ENCODE results near the gene PROM2. TPM values are rescaled to one million over a fixed set of nuclear protein-coding genes. Genes with fewer than 3 reads are reported as not detected.

The PROM2 gene, protein sequence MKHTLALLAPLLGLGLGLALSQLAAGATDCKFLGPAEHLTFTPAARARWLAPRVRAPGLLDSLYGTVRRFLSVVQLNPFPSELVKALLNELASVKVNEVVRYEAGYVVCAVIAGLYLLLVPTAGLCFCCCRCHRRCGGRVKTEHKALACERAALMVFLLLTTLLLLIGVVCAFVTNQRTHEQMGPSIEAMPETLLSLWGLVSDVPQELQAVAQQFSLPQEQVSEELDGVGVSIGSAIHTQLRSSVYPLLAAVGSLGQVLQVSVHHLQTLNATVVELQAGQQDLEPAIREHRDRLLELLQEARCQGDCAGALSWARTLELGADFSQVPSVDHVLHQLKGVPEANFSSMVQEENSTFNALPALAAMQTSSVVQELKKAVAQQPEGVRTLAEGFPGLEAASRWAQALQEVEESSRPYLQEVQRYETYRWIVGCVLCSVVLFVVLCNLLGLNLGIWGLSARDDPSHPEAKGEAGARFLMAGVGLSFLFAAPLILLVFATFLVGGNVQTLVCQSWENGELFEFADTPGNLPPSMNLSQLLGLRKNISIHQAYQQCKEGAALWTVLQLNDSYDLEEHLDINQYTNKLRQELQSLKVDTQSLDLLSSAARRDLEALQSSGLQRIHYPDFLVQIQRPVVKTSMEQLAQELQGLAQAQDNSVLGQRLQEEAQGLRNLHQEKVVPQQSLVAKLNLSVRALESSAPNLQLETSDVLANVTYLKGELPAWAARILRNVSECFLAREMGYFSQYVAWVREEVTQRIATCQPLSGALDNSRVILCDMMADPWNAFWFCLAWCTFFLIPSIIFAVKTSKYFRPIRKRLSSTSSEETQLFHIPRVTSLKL
- 0.02 TPM in 2 of 5 replicates, not detected in the others for total RNA-seq (2022; extraction: Qiagen RNA extraction)

DNA sequence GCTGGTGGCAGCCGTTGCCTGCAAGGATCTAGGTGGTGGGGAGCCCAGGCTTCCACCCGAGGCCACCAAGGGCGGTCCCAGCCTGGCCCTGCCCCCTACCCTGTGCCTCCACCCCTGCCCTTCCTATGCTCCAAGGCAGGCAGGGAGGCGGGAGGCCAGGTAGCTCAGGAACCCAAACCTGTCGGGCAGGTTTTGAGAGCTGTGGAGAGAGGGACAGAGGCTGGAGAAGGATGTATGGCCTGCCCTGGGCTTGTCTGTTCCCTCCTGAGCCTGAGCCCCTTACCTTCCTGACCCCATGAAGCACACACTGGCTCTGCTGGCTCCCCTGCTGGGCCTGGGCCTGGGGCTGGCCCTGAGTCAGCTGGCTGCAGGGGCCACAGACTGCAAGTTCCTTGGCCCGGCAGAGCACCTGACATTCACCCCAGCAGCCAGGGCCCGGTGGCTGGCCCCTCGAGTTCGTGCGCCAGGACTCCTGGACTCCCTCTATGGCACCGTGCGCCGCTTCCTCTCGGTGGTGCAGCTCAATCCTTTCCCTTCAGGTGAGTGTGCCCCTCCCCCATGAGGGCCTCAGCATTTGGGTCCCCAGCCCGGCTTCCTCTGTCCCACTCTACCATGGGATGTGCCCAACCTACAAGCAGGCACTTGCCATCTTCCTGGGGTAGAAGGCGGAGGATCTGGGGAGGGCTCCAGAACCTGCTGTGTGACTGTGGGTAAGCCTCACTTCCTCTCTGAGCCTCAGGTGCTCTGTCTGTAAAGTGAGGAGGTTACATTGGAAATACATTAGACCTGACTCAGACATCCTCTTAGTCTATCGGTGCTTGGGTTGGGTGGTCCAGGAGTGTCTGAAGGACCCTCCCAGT is at the start of gene PROM2:
Gene PROM2, plus strand, starts transcription at position 159 of the 860 bp plus-strand sequence. Its CDS starts 137 bp downstream, at position 296.

DNA sequence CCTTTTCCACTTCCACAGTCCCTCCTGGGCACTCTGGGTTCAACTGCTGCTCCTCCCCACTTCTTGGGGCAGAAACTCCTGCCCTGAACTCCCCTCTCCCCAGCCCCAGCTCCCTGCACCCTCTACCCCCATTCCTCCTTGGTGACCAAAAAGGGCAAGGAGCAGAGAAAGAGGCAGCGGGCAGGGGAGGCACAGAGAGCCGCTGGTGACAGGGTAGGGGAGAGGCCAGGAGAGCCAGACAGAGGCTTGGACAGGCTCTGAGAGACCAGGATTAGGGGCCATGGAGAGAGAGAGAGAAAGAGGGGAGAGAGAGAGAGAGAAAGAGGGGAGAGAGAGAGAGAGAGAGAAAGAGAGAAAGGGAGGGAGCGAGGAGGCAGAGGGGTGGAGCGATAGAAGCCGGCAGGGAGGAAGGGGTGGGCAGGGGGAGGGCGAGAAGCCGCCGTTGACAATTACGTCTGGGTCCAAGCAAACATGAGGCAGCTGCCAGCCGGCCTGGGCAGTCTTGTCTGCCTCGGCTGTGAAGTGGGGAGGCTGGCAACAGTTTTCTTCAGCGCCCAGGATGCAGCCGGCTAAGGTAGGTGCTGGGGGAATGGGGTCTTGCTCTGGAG is 22.7 kb downstream of the PROM2 start, which contains the start of gene KCNIP3:
Gene KCNIP3, plus strand, starts transcription at position 468 of the 608 bp plus-strand sequence. Its CDS starts 92 bp downstream, at position 560.

Other genes with a start within 250 kb of the PROM2 start
- gene MAL, start 248.7 kb upstream of the PROM2 start, total RNA-seq (2022; extraction: Qiagen RNA extraction): 0.11 to 0.32 TPM (median 0.24 TPM) in 4 of 5 replicates, not detected in the other
- gene MRPS5, start 152.6 kb upstream of the PROM2 start, total RNA-seq (2022; extraction: Qiagen RNA extraction): 75.9 to 79.2 TPM (median 76.8 TPM) in 5 replicates
- gene ZNF514, start 114.6 kb upstream of the PROM2 start, total RNA-seq (2022; extraction: Qiagen RNA extraction): 5.0 to 7.5 TPM (median 6.7 TPM) in 5 replicates
- 3.0 to 4.4 TPM (median 4.3 TPM) in 5 replicates for gene ZNF2, start 108.6 kb upstream of the PROM2 start, total RNA-seq (2022; extraction: Qiagen RNA extraction)
- gene ZNF892, start 66.9 kb upstream of the PROM2 start, total RNA-seq (2022; extraction: Qiagen RNA extraction): 0.36 to 0.91 TPM (median 0.69 TPM) in 5 replicates
- 1.5 to 2.3 TPM (median 1.8 TPM) in 5 replicates for gene KCNIP3, start 22.9 kb downstream of the PROM2 start, total RNA-seq (2022; extraction: Qiagen RNA extraction)
- 25.4 to 30.0 TPM (median 28.9 TPM) in 5 replicates for gene FAHD2A, start 128.3 kb downstream of the PROM2 start, total RNA-seq (2022; extraction: Qiagen RNA extraction)
- gene TRIM43B, start 210.3 kb downstream of the PROM2 start, total RNA-seq (2022; extraction: Qiagen RNA extraction): 0.07 to 0.15 TPM in 2 of 5 replicates, not detected in the others